HepG2 (cell line): ENCODE measurements around the gene URGCP. TPM values are rescaled to one million over a fixed set of nuclear protein-coding genes. Genes with fewer than 3 reads are reported as not detected.
A peak's percentile ranks its signal among the peaks of the same experiment; 100 is the strongest.

ENCODE experiments used
- CBX2 ChIP-seq, 2 experiments: fragments of 200-600 bp in 1 of 2; sonication (generic); formaldehyde crosslinking in 1 of 2; IDR thresholded peaks; 2 replicates each; pipeline versions ENCODE4 v1.7.0 to v1.8.1; 2018 to 2022; ENCODE audit warnings: low read depth in 2 of 2, low read length in 1 of 2, mild to moderate bottlenecking in 1 of 2, missing genetic modification reagents in 1 of 2
- HNRNPLL ChIP-seq: fragments of 200-400 bp; formaldehyde crosslinking; IDR thresholded peaks from 2 replicates; pipeline ENCODE4 v1.6.1; 2017; ENCODE audit warnings: mild to moderate bottlenecking, low read depth, low read length; ENCODE audit not compliant: poor library complexity, severe bottlenecking
- ISX ChIP-seq: sonication (generic); formaldehyde crosslinking; conservative IDR thresholded peaks from 2 replicates; pipeline ENCODE4 v1.5.0; 2020; ENCODE audit warnings: missing genetic modification reagents
- MXD4 ChIP-seq: IDR thresholded peaks from 2 replicates; pipeline ENCODE4 v1.6.1; 2016; ENCODE audit warnings: mild to moderate bottlenecking, missing biosample characterization, missing genetic modification reagents
- MZF1 ChIP-seq: sonication (generic); formaldehyde crosslinking; IDR thresholded peaks from 2 replicates; pipeline ENCODE4 v1.8.1; 2023; ENCODE audit warnings: mild to moderate bottlenecking, missing genetic modification reagents, borderline replicate concordance
- NFYB ChIP-seq: sonication (generic); formaldehyde crosslinking; IDR thresholded peaks from 2 replicates; pipeline ENCODE4 v1.4.0; 2020; ENCODE audit warnings: missing genetic modification reagents
- SMARCE1 ChIP-seq: fragments of 450-650 bp; IDR thresholded peaks from 2 replicates; pipeline ENCODE4 v1.6.1; 2017; ENCODE audit warnings: borderline replicate concordance
- TOE1 ChIP-seq: sonication (generic); formaldehyde crosslinking; IDR thresholded peaks from 2 replicates; pipeline ENCODE4 v1.4.0; 2020; ENCODE audit warnings: mild to moderate bottlenecking, missing genetic modification reagents
- ZHX2 ChIP-seq, 2 experiments: sonication (generic) in 1 of 2; formaldehyde crosslinking in 1 of 2; IDR thresholded peaks; 2 replicates each; pipeline versions ENCODE4 v1.6.1 to v1.9.0; 2014 to 2022; ENCODE audit warnings: antibody characterized with exemption in 1 of 2, borderline replicate concordance in 1 of 2, inconsistent platforms in 1 of 2, low read depth in 1 of 2, missing genetic modification reagents in 1 of 2
- ZNF260 ChIP-seq: sonication (generic); formaldehyde crosslinking; IDR thresholded peaks from 2 replicates; pipeline ENCODE4 v1.4.0; 2020; ENCODE audit warnings: missing genetic modification reagents, low read depth, mild to moderate bottlenecking, borderline replicate concordance
- ZNF496 ChIP-seq: sonication (generic); formaldehyde crosslinking; IDR thresholded peaks from 2 replicates; pipeline ENCODE4 v1.8.1; 2023; ENCODE audit warnings: mild to moderate bottlenecking, moderate library complexity, missing genetic modification reagents; ENCODE audit not compliant: insufficient replicate concordance
- ZNF607 ChIP-seq: sonication (generic); formaldehyde crosslinking; IDR thresholded peaks from 2 replicates; pipeline ENCODE4 v1.5.1; 2020; ENCODE audit warnings: missing genetic modification reagents, mild to moderate bottlenecking, borderline replicate concordance
- polyA plus RNA-seq, 8 experiments: library from polyadenylated mRNA; depleted of rRNA in 3 of 8; stranded (reverse) in 7 of 8; unstranded in 1 of 8; fragments of >200 nt; fragmentation: Illumina TruSeq in 4 of 8; extraction: Trizol in 4 of 8; gene quantifications; 2 replicates each; pipeline versions ENCODE4 v1.2.1 to v1.2.3, GENCODE V29; 2011 to 2016; ENCODE audit warnings: low read depth in 4 of 8, missing spikeins in 1 of 8, mixed read lengths in 1 of 8; ENCODE audit not compliant: insufficient read depth in 1 of 8
- total RNA-seq, 5 experiments: library from RNA; depleted of rRNA; stranded (reverse); fragments of >200 nt; fragmentation: Illumina TruSeq; extraction: Trizol; gene quantifications; 2 replicates each; pipeline ENCODE4 v1.2.3, GENCODE V29; 2016; ENCODE audit warnings: low read depth in 1 of 5
- TF ChIP-seq, protein P1 (sequence below): sonication (generic); formaldehyde crosslinking; IDR thresholded peaks from 2 replicates; pipeline ENCODE4 v1.4.0; 2020; ENCODE audit warnings: mild to moderate bottlenecking, missing genetic modification reagents
- TF ChIP-seq, protein P2 (sequence below): sonication (generic); formaldehyde crosslinking; conservative IDR thresholded peaks from 2 replicates; pipeline ENCODE4 v1.4.0; 2020; ENCODE audit warnings: missing genetic modification reagents

Gene URGCP
- total and polyA plus RNA-seq, 2 of the 13 experiments (the other 11 are each of a cell fraction or from before 2014, with no cell fraction given): 22.3 to 25.8 TPM

GRCh38 chr7:43925984-43926797 is 19.8 kb upstream of the URGCP start, which contains the start of gene UBE2D4 (continued):
- TF ChIP-seq ZHX2 (IDR thresholded peaks at IDR 0.05; ENCODE audit: low read depth) (peak; percentile 55), ZHX2 (CRISPR knock-in tag; IDR thresholded peaks at IDR 0.05; ENCODE audit: borderline replicate concordance) (peak; percentile 83), MXD4 (CRISPR knock-in tag) (peak; percentile 35; the same call in 1 of the 2 replicates), NFYB (CRISPR knock-in tag) (no peak), ZNF607 (CRISPR knock-in tag) (peak; percentile 96), MZF1 (no peak), CBX2 (IDR thresholded peaks at IDR 0.05; ENCODE audit: low read depth, low read length) (no peak), CBX2 (CRISPR knock-in tag; IDR thresholded peaks at IDR 0.05; ENCODE audit: low read depth) (no peak), SMARCE1 (no peak), ISX (CRISPR knock-in tag) (peak; percentile 83; the same call in 1 of the 2 replicates), ZNF260 (no peak), ZNF496 (no peak), TOE1 (CRISPR knock-in tag) (peak; percentile 28; the same call in 1 of the 2 replicates), HNRNPLL (peak; percentile 95)
- TF ChIP-seq, protein P1, sequence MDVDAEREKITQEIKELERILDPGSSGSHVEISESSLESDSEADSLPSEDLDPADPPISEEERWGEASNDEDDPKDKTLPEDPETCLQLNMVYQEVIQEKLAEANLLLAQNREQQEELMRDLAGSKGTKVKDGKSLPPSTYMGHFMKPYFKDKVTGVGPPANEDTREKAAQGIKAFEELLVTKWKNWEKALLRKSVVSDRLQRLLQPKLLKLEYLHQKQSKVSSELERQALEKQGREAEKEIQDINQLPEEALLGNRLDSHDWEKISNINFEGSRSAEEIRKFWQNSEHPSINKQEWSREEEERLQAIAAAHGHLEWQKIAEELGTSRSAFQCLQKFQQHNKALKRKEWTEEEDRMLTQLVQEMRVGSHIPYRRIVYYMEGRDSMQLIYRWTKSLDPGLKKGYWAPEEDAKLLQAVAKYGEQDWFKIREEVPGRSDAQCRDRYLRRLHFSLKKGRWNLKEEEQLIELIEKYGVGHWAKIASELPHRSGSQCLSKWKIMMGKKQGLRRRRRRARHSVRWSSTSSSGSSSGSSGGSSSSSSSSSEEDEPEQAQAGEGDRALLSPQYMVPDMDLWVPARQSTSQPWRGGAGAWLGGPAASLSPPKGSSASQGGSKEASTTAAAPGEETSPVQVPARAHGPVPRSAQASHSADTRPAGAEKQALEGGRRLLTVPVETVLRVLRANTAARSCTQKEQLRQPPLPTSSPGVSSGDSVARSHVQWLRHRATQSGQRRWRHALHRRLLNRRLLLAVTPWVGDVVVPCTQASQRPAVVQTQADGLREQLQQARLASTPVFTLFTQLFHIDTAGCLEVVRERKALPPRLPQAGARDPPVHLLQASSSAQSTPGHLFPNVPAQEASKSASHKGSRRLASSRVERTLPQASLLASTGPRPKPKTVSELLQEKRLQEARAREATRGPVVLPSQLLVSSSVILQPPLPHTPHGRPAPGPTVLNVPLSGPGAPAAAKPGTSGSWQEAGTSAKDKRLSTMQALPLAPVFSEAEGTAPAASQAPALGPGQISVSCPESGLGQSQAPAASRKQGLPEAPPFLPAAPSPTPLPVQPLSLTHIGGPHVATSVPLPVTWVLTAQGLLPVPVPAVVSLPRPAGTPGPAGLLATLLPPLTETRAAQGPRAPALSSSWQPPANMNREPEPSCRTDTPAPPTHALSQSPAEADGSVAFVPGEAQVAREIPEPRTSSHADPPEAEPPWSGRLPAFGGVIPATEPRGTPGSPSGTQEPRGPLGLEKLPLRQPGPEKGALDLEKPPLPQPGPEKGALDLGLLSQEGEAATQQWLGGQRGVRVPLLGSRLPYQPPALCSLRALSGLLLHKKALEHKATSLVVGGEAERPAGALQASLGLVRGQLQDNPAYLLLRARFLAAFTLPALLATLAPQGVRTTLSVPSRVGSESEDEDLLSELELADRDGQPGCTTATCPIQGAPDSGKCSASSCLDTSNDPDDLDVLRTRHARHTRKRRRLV (CRISPR knock-in tag): no peak
- TF ChIP-seq, protein P2, sequence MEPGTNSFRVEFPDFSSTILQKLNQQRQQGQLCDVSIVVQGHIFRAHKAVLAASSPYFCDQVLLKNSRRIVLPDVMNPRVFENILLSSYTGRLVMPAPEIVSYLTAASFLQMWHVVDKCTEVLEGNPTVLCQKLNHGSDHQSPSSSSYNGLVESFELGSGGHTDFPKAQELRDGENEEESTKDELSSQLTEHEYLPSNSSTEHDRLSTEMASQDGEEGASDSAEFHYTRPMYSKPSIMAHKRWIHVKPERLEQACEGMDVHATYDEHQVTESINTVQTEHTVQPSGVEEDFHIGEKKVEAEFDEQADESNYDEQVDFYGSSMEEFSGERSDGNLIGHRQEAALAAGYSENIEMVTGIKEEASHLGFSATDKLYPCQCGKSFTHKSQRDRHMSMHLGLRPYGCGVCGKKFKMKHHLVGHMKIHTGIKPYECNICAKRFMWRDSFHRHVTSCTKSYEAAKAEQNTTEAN (CRISPR knock-in tag): peak; percentile 87
